ENCODE results near the gene GLT1D1.

GLT1D1 gene

DNA sequence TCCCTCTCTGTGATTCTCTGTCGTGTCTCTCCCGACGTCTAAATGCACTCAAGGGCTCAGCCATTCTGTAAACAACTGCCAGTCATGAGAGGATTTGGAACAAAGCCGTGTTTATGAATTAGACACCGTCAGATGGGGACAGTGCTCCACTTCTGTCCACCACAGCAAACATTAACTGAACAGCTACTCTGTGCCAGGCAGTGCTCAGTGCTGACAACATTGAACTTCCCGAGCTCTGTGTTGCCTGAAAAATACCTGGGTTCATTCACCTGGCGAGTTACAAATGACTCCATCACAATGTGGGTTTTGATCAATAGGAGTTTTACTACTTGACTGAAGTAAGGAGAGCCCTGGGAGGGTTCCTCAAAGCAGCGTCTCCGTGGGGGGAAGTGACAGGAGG lies 139.3 kb downstream of the GLT1D1 start:
- no peaks in the 10 kb centered on the region for H3F3A ChIP-seq (ENCODE audit: insufficient read depth)
- TF ChIP-seq, protein P1, sequence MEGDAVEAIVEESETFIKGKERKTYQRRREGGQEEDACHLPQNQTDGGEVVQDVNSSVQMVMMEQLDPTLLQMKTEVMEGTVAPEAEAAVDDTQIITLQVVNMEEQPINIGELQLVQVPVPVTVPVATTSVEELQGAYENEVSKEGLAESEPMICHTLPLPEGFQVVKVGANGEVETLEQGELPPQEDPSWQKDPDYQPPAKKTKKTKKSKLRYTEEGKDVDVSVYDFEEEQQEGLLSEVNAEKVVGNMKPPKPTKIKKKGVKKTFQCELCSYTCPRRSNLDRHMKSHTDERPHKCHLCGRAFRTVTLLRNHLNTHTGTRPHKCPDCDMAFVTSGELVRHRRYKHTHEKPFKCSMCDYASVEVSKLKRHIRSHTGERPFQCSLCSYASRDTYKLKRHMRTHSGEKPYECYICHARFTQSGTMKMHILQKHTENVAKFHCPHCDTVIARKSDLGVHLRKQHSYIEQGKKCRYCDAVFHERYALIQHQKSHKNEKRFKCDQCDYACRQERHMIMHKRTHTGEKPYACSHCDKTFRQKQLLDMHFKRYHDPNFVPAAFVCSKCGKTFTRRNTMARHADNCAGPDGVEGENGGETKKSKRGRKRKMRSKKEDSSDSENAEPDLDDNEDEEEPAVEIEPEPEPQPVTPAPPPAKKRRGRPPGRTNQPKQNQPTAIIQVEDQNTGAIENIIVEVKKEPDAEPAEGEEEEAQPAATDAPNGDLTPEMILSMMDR (IDR thresholded peaks at IDR 0.05; ENCODE audit: insufficient read depth, low read length, poor library complexity, severe bottlenecking): no peak
- TF ChIP-seq EZH2phosphoT487 (conservative IDR thresholded peaks at IDR 0.05; ENCODE audit: low read length): no peak
- H3K4me3 ChIP-seq (ENCODE audit: insufficient read depth, low read length, poor library complexity, severe bottlenecking): no peak overlapping the region
- no peak overlapping the region for H3K27ac ChIP-seq (ENCODE audit: low read depth, low read length)
- no peak overlapping the region for H3K9ac ChIP-seq (ENCODE audit: low read length)
- no peak overlapping the region for H2AFZ ChIP-seq (ENCODE audit: low read depth, low read length, severe bottlenecking)
- no peaks in the 10 kb centered on the region for H3K36me3 ChIP-seq (ENCODE audit: low read length)
- H3K4me2 ChIP-seq (ENCODE audit: low read depth, low read length, poor library complexity, severe bottlenecking): no peak overlapping the region
- no peaks in the 10 kb centered on the region for H3K79me2 ChIP-seq (ENCODE audit: insufficient read depth, low read length)
- H4K20me1 ChIP-seq (ENCODE audit: low read depth, low read length): no peaks in the 10 kb centered on the region
- H3K9me3 ChIP-seq (ENCODE audit: insufficient read depth, low read length): no peaks in the 10 kb centered on the region
- H3K27me3 ChIP-seq (ENCODE audit: low read length): no peaks in the 10 kb centered on the region; the same call in 1 of the 2 replicates
- no peaks in the 10 kb centered on the region for H3K9me2 ChIP-seq (replicated peaks; ENCODE audit: insufficient read depth, low read length)

DNA sequence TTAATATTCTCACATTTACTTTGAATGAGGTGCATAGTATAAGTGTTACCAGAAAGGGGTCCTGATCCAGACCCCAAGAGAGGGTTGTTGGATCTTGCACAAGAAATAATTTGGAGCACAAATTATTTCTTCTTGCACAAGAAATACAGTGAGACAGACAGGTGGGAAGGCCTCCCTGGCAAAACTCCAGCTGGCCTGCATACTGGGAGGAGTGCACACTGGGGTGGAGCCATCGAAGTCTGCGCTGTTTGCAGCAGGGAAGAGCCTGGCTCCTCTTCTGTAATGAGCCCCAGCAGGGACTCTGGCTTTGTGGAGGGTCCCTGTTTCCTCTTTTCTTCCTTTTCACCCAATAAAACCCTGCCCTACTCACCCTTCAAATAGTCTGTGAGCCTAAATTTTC lies 141.6 kb downstream of the GLT1D1 start:
- Histone ChIP-seq H3K9me2 (replicated peaks; ENCODE audit: insufficient read depth, low read length) (no peaks in the 10 kb centered on the region), H3K4me2 (ENCODE audit: low read depth, low read length, poor library complexity, severe bottlenecking) (no peak overlapping the region), H3K4me3 (ENCODE audit: insufficient read depth, low read length, poor library complexity, severe bottlenecking) (no peak overlapping the region), H3K9ac (ENCODE audit: low read length) (no peak overlapping the region), H4K20me1 (ENCODE audit: low read depth, low read length) (no peaks in the 10 kb centered on the region), H3K79me2 (ENCODE audit: insufficient read depth, low read length) (no peaks in the 10 kb centered on the region), H2AFZ (ENCODE audit: low read depth, low read length, severe bottlenecking) (no peak overlapping the region), H3K27ac (ENCODE audit: low read depth, low read length) (no peak overlapping the region), H3F3A (ENCODE audit: insufficient read depth) (no peaks in the 10 kb centered on the region), H3K27me3 (ENCODE audit: low read length) (no peaks in the 10 kb centered on the region), H3K36me3 (ENCODE audit: low read length) (no peaks in the 10 kb centered on the region), H3K9me3 (ENCODE audit: insufficient read depth, low read length) (no peaks in the 10 kb centered on the region)
- TF ChIP-seq EZH2phosphoT487 (conservative IDR thresholded peaks at IDR 0.05; ENCODE audit: low read length): no peak
- TF ChIP-seq, protein P1 (IDR thresholded peaks at IDR 0.05; ENCODE audit: insufficient read depth, low read length, poor library complexity, severe bottlenecking): no peak

DNA sequence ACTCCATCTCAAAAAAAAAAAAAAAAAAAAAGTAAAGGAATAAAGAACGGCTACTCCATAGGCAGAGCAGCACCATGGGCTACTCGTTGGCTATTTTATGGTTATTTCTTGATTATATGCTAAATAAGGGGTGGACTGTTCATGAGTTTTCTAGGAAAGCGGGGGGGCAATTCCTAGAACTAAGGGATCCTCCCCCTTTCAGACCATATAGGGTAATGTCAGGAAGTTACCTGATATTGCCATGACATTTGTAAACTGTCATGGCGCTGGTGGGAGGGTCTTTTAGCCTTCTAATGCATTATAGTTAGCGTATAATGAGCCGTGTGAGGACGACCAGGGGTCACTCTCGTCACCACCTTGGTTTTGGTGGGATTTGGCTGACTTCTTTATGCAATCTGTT lies 142.3 kb downstream of the GLT1D1 start:
- H3K4me2 ChIP-seq (ENCODE audit: low read depth, low read length, poor library complexity, severe bottlenecking): no peak overlapping the region
- H3K9ac ChIP-seq (ENCODE audit: low read length): no peak overlapping the region
- H3K27ac ChIP-seq (ENCODE audit: low read depth, low read length): no peak overlapping the region
- no peaks in the 10 kb centered on the region for H3K9me3 ChIP-seq (ENCODE audit: insufficient read depth, low read length)
- no peak overlapping the region for H3K4me3 ChIP-seq (ENCODE audit: insufficient read depth, low read length, poor library complexity, severe bottlenecking)
- H3K79me2 ChIP-seq (ENCODE audit: insufficient read depth, low read length): no peaks in the 10 kb centered on the region
- no peaks in the 10 kb centered on the region for H3K27me3 ChIP-seq (ENCODE audit: low read length)
- H3F3A ChIP-seq (ENCODE audit: insufficient read depth): no peaks in the 10 kb centered on the region
- no peaks in the 10 kb centered on the region for H4K20me1 ChIP-seq (ENCODE audit: low read depth, low read length)
- TF ChIP-seq EZH2phosphoT487 (conservative IDR thresholded peaks at IDR 0.05; ENCODE audit: low read length): no peak
- TF ChIP-seq, protein P1 (IDR thresholded peaks at IDR 0.05; ENCODE audit: insufficient read depth, low read length, poor library complexity, severe bottlenecking): no peak
- no peak overlapping the region for H2AFZ ChIP-seq (ENCODE audit: low read depth, low read length, severe bottlenecking)
- no peaks in the 10 kb centered on the region for H3K9me2 ChIP-seq (replicated peaks; ENCODE audit: insufficient read depth, low read length)
- no peaks in the 10 kb centered on the region for H3K36me3 ChIP-seq (ENCODE audit: low read length)
